ENCODE data around the gene ABHD15.
A peak's percentile ranks its signal among the peaks of the same experiment; 100 is the strongest.

Gene ABHD15

DNA sequence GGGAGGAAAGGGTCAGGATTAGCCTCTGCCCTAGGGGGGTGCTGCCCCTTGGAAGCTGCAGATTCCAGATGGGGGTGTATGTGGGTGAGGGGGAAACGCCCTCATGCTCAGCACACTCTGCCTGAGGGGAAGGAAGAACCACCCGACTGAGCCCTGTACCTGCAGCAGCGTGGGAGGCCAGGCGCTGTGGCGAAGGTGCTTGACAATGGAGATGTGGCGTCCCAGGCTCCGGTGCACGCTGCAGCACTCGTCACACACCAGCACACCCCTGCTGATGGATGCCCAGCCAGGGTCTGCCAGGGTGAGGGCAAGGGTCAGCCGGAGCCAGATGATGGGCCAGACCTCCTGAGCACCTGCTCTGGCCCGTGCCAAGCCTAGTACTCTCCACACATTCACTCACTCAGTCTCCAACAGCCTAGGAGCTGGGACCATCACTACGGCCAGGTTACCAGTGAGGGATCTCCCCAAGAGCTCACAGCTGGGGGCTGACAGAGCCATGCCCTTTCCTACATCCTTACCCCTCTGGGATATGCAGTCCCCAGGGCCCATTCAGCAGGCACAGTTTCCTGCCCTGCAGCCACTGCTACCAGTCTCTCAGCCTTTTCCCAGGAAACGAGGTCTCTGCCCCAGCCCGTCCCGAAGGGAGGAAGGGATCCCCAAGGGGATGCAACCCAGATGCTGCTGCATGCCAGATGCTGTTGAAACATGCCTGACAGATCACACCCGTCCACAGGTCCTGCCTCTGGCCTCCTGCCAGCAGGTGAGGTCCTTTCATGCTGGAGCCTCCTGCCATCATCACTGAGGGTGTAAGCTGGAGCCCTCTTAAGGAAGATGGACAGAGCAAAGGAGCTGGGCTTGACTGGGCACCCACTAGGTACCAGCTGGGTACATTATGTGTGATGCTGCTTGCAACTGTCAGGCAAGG lies 16.7 kb upstream of the ABHD15 start:
- peak overlapping the region; percentile 39 for H3K27ac ChIP-seq
- peak; percentile 57 for DNase-seq (ENCODE audit: low read depth, low spot score)

- H3K27ac ChIP-seq, result no peak overlapping the region
- no peak for DNase-seq (ENCODE audit: low read depth, low spot score)
These were observed 15.9 kb upstream of the ABHD15 start for GRCh38 chr17:29582772-29583171.

GRCh38 chr17:29582254-29582765 lies 15.5 kb upstream of the ABHD15 start:
- peak overlapping the region; percentile 27 for H3K27ac ChIP-seq
- DNase-seq (ENCODE audit: low read depth, low spot score), result no peak

DNA sequence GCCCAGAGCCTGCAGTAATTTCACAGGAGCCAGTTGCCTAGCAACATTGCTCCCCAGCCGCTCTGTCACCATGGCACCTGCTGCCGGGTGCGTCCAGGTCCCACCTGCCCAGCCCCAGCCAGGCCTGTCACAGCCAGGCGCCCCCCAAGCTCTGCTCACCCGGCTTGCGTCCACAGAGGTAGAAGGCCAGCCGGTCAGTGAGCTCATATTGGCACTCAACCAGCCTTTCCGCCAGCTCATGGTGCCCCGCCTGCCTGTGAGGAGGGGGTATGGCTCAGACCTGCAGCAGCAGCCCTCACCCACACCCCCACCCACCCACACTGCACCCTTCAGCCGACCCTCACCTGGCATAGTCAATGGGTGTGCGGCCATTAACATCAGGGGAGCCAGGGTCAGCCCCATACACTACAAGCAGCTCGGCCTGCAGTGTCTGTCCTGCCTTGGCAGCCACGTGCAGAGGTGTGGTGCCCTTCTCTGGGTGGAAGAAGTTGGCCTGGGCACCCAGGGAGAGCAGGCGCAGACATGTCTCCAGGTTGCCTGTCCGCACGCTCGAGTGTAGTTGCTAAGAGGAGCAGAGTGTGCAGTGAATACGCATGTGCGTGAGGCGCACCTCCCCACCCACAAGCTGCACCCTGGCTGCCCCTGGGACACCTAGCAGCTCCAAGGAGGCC lies 14.9 kb upstream of the ABHD15 start:
- H3K27ac ChIP-seq, result peak overlapping the region; percentile 27
- peak; percentile 77 for DNase-seq (ENCODE audit: low read depth, low spot score)

DNA sequence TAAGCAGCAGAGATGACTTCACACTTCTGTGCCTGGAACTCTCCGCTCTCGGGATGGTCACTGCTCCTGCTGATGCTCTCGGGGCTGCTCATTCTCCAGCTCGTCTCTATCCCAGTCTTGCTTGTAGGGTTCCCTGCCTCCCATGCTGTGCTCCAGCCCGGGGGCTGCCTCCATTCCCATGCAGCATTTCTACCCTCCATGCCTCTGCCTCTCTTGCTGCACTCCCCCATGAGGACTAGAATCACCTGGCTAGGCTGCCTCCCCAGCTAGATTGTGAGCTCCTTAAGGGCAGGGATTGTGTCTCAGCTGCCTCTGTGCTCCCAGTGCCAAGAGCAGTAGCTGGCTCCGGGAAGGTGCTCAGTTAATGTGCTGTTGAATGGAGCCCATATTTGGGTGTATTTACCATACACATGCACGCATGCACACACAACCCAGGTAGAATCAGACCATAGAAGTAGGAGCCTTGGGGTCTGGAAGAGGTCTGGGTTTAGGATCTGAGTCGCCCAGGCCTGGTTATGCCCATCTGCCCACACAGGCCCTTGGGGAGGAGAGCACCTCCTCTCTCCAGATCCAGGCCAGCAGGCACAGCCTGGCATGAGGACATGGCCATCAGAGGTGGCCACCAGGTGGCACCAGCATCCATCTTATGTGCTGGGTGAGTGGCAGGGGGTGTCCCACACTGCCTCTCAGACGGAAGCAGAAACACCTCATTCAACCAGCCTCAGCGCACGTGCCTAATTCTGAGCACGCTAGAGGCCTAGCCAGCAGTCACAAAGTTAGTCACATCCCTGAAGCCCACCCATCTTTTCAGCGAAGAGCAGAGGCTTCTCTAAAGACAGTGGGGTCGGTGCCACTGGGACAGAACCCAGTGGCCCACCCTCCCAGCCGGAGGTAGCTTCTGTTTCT lies 13.3 kb upstream of the ABHD15 start:
- H3K27ac ChIP-seq, result no peak overlapping the region
- DNase-seq (ENCODE audit: low read depth, low spot score), result no peak

DNA sequence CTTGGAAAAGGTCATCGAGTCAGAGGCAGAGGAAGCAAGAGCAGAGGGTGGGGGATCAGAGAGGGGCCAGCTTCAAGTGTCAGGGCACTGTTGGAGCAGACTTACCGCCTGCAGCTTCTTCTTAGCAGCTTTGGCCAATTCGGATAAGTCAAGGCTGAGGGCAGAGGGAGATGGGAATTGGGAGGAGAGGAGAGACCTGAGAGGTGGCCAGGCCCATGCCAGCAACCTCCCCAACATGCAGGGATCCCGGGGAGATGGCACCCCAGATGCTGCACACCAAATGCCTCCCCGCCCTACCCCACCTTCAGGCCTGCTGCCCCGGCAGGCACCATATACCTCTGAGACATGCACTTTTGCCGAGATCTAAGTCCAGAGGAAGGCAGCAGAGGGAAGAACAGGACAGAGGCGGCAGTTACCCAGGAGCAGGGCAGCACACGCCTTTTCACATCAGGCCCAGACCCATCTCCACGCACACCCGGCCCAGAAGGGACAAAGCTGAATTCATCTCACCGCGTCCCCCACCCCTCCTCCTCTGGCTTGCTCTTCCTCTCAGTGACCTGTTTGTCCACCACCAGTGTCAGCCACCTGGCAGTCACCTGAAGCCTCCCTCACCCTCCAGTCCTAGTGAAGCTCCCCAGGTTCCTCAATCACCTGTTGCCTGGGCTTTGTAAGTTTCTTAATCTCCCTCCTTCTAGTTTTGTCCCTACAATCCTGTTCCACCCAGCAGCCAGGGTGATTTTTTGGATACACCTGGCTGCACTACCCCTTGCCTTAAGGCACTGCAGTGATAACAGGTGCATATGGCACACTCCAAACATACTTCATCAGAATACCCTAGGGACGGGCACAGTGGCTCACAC lies 12.0 kb upstream of the ABHD15 start:
- no peak for DNase-seq (ENCODE audit: low read depth, low spot score)
- H3K27ac ChIP-seq, result no peak overlapping the region

GRCh38 chr17:29577385-29578211 lies 10.8 kb upstream of the ABHD15 start:
- no peak for DNase-seq (ENCODE audit: low read depth, low spot score)
- H3K27ac ChIP-seq, result no peak overlapping the region

DNA sequence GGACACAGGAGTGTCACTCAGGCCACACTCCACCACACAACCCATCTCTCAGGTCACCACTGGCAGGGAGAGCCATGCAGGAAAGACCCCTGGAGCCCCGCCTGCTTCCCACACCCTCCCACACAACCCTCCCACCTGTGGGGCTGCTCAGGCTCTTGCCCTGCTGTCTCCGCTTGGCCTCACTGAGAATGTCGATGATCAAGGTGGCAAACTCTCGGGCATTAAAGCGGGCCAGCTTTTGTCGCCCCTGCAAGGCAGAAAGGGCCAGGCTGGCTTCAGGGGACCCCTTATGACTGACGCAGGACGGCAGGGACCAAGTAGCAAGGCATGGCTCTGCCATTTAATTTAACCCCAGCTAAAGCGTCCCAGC lies 10.1 kb upstream of the ABHD15 start:
- no peak for DNase-seq (ENCODE audit: low read depth, low spot score)
- H3K27ac ChIP-seq, result no peak overlapping the region

- DNase-seq (ENCODE audit: low read depth, low spot score), result no peak
- no peak overlapping the region for H3K27ac ChIP-seq
These were observed 9.6 kb upstream of the ABHD15 start for GRCh38 chr17:29576214-29577000.

GRCh38 chr17:29575511-29576213 lies 8.8 kb upstream of the ABHD15 start:
- DNase-seq (ENCODE audit: low read depth, low spot score), result no peak
- H3K27ac ChIP-seq, result no peak overlapping the region

GRCh38 chr17:29574732-29575510 lies 8.1 kb upstream of the ABHD15 start:
- no peak overlapping the region for H3K27ac ChIP-seq
- no peak for DNase-seq (ENCODE audit: low read depth, low spot score)

- H3K27ac ChIP-seq, result no peak overlapping the region
- DNase-seq (ENCODE audit: low read depth, low spot score), result no peak
These were observed 7.3 kb upstream of the ABHD15 start for GRCh38 chr17:29573871-29574731.

GRCh38 chr17:29573558-29573869 lies 6.7 kb upstream of the ABHD15 start:
- no peak overlapping the region for H3K27ac ChIP-seq
- no peak for DNase-seq (ENCODE audit: low read depth, low spot score)

DNA sequence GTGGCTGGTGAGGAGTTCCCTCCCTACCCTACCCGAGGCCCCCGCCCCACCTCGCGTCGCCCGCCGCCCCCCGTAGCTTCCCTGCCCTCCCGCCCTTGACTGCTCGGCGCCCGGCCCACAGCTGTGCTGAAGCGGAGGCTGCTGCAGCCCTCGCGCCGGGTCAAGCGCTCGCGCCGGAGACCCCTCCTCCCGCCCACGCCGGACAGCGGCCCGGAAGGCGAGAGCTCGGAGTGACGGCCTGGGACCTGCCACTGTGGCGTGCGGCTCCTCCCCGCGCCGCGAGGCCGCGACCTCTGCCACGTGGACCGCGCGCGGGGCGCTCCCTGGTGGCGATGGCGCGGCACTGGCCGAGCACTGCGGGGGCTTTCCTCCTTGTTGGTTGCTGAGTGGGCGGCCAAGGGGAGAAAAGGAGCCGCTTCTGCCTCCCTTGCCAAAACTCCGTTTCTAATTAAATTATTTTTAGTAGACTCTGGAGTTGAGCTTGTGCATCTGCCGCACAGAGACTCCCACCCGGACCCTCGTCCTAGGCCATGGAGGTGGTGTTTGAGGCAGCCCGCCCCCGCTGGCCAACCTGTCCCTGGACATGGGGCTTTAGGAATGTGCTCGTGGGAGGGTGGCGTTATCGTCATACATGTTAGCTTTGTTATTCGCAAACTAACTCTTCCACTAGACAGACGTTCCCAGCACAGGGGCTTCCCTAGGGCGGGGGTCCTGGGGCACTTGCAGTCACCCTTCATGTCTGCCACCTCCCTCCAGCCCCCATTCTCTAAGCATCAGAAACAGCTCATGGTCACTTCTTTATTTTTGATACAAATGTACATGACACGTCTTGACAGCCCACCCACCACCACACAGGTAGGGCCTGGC lies 6.1 kb upstream of the ABHD15 start:
- no peak overlapping the region for H3K27ac ChIP-seq
- no peak for DNase-seq (ENCODE audit: low read depth, low spot score)
